Stimulated activated CD4-positive, alpha-beta T cell treated with anti-CD3 and anti-CD28 coated beads, Interleukin-1b, Interleukin-23, amount 100 ng/mL, for 4 hours (primary cell): ENCODE measurements around the gene KIAA0753.
"Not testable (repeated sequence)": the region's sequence is repeated elsewhere in the genome, so short reads cannot be mapped to it uniquely, and the experiment has no call there.

ENCODE experiments used
- DNase-seq, 2 donors: peaks; one replicate each; pipeline ENCODE4 v3.0.0-alpha.2; 2020; ENCODE audit warnings: low read depth in 2 of 2

Gene KIAA0753

GRCh38 chr17:6668727-6669425 lies 28.4 kb upstream of the KIAA0753 start:
- DNase-seq = no peak

- DNase-seq = no peak
Observed at GRCh38 chr17:6668219-6668618, 27.7 kb upstream of the KIAA0753 start.

- DNase-seq = no peak
Observed at GRCh38 chr17:6667516-6667915, 27.0 kb upstream of the KIAA0753 start.

- DNase-seq = no peak
Observed at GRCh38 chr17:6666557-6666956, 26.0 kb upstream of the KIAA0753 start.

- peak in 1 of 2 donors; percentile 35 for DNase-seq
Observed at GRCh38 chr17:6666077-6666521, 25.6 kb upstream of the KIAA0753 start.

- not testable (repeated sequence) for DNase-seq
Observed at GRCh38 chr17:6663200-6663599, 22.7 kb upstream of the KIAA0753 start.

GRCh38 chr17:6661464-6661848 lies 20.9 kb upstream of the KIAA0753 start:
- no peak for DNase-seq

GRCh38 chr17:6660805-6661463 lies 20.4 kb upstream of the KIAA0753 start:
- DNase-seq = no peak

GRCh38 chr17:6660101-6660500 lies 19.6 kb upstream of the KIAA0753 start:
- DNase-seq = no peak

GRCh38 chr17:6658411-6658810 lies 17.9 kb upstream of the KIAA0753 start:
- not testable (repeated sequence) for DNase-seq

GRCh38 chr17:6657633-6658287 lies 17.2 kb upstream of the KIAA0753 start:
- DNase-seq = no peak

- peak; percentile 42 to 54 for DNase-seq
Observed at GRCh38 chr17:6656797-6657632, 16.5 kb upstream of the KIAA0753 start.

GRCh38 chr17:6655732-6656361 lies 15.3 kb upstream of the KIAA0753 start:
- not testable (repeated sequence) for DNase-seq

GRCh38 chr17:6654841-6655731 lies 14.6 kb upstream of the KIAA0753 start:
- DNase-seq = no peak

GRCh38 chr17:6651919-6652452 lies 11.5 kb upstream of the KIAA0753 start:
- DNase-seq = no peak

- DNase-seq = peak; percentile 88 to 93
Observed at GRCh38 chr17:6651354-6651918, 10.9 kb upstream of the KIAA0753 start, which contains the start of the genes C17orf100 and MED31. Gene C17orf100, plus strand, starts transcription at chr17:6651762. Its CDS starts 152 bp downstream, at chr17:6651914. Gene MED31, minus strand, starts transcription at chr17:6651605. Its CDS starts 77 bp downstream, at chr17:6651528.

GRCh38 chr17:6648181-6648580 lies 7.7 kb upstream of the KIAA0753 start:
- DNase-seq = no peak

- no peak for DNase-seq
Observed at GRCh38 chr17:6643451-6644125, 3.1 kb upstream of the KIAA0753 start.

GRCh38 chr17:6642592-6642991 lies 2.1 kb upstream of the KIAA0753 start:
- no peak for DNase-seq
